Tibial nerve (tissue), 4 donors: Measurements from ENCODE around the gene ATP8A1. TPM values are rescaled to one million over a fixed set of nuclear protein-coding genes. Genes with fewer than 3 reads are reported as not detected.

Experiments
- DNase-seq, 2 donors: peaks; one replicate each; pipeline ENCODE4 v3.0.0-alpha.2; 2019; ENCODE audit warnings: low spot score in 2 of 2
- H3K27ac ChIP-seq, 4 donors: fragments of 200-600 bp; sonication (generic) in 3 of 4; one replicate each; pipeline ENCODE4 v1.5.1; 2017 to 2019; ENCODE audit warnings: mild to moderate bottlenecking in 1 of 4
- H3K27me3 ChIP-seq, 2 donors: fragments of 200-600 bp; sonication (generic) in 1 of 2; one replicate each; pipeline versions ENCODE4 v1.5.1 to v1.6.0; 2017 to 2019
- H3K36me3 ChIP-seq, 3 donors: fragments of 200-600 bp; sonication (generic); one replicate each; pipeline ENCODE4 v1.5.1; 2018 to 2019
- H3K4me1 ChIP-seq, 4 donors: fragments of 200-600 bp; sonication (generic) in 3 of 4; one replicate each; pipeline ENCODE4 v1.5.1; 2017 to 2019
- H3K4me3 ChIP-seq, 4 donors: fragments of 200-600 bp; sonication (generic) in 3 of 4; one replicate each; pipeline ENCODE4 v1.5.1; 2017 to 2019; ENCODE audit warnings: mild to moderate bottlenecking in 1 of 4, moderate library complexity in 1 of 4
- H3K9me3 ChIP-seq, 4 donors: fragments of 200-600 bp; sonication (generic) in 3 of 4; one replicate each; pipeline ENCODE4 v1.5.1; 2017 to 2019
- EP300 ChIP-seq, 2 donors: sonication (generic); formaldehyde crosslinking; IDR thresholded peaks; one replicate each; pipeline ENCODE4 v1.6.1; 2017; ENCODE audit warnings: antibody characterized with exemption in 2 of 2, mild to moderate bottlenecking in 1 of 2
- POLR2A ChIP-seq, 2 donors: fragments of 450-650 bp; IDR thresholded peaks; one replicate each; pipeline ENCODE4 v1.6.1; 2017; ENCODE audit warnings: antibody characterized with exemption in 2 of 2, mild to moderate bottlenecking in 2 of 2, moderate library complexity in 2 of 2
- WGBS, 2 donors: methylation state at CpG; one replicate each; pipeline ENCODE4 v1.1.5; 2018; 5-methylcytosine and 5-hydroxymethylcytosine counted together
- total RNA-seq, 4 donors: library from RNA; depleted of rRNA; stranded (reverse); fragments of >200 nt; gene quantifications; one replicate each; pipeline ENCODE4 v1.1.0, GENCODE V29; 2016
- TF ChIP-seq, protein P1 (sequence below), 5 experiments: fragments of 200-600 bp in 3 of 5; fragments of 450-650 bp in 2 of 5; sonication (generic) in 3 of 5; IDR thresholded peaks; one replicate each; pipeline ENCODE4 v1.5.1; 2016 to 2019; ENCODE audit warnings: antibody characterized with exemption in 5 of 5, mild to moderate bottlenecking in 3 of 5, moderate library complexity in 2 of 5

ATP8A1 gene
- total RNA-seq, 4 donors from 2014 or later: 57.9 to 79.7 (median 64.9) TPM

DNA sequence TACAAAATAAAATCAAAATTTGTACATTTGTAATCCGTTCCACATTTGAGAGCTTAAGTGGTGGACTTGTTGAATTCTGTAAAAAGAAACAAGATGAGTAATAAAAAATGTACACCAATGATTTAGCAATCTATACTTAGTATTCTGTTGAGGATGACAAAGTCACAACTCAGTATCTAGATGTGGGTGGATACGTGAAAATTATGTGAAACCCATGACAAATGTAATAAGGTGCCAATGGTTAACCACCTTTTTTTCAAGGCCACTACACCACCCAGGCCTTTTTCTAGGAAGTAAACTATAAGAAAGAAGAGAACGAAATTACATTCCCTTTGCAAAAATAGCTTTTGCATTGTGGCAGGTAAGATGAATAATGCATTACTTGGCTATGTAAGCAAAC is 77.0 kb downstream of the ATP8A1 start:
- Histone ChIP-seq H3K27me3 (no peaks in the 10 kb centered on the region), H3K36me3 (peaks cover 0 to 33% (median 0%) of the 10 kb centered on the region in 3 donors), H3K27ac (no peak overlapping the region), H3K9me3 (no peaks in the 10 kb centered on the region), H3K4me3 (no peak overlapping the region), H3K4me1 (no peaks in the 10 kb centered on the region)
- TF ChIP-seq, protein P1, sequence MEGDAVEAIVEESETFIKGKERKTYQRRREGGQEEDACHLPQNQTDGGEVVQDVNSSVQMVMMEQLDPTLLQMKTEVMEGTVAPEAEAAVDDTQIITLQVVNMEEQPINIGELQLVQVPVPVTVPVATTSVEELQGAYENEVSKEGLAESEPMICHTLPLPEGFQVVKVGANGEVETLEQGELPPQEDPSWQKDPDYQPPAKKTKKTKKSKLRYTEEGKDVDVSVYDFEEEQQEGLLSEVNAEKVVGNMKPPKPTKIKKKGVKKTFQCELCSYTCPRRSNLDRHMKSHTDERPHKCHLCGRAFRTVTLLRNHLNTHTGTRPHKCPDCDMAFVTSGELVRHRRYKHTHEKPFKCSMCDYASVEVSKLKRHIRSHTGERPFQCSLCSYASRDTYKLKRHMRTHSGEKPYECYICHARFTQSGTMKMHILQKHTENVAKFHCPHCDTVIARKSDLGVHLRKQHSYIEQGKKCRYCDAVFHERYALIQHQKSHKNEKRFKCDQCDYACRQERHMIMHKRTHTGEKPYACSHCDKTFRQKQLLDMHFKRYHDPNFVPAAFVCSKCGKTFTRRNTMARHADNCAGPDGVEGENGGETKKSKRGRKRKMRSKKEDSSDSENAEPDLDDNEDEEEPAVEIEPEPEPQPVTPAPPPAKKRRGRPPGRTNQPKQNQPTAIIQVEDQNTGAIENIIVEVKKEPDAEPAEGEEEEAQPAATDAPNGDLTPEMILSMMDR (IDR thresholded peaks at IDR 0.05): no peak
- no peak for TF ChIP-seq EP300 (IDR thresholded peaks at IDR 0.05)
- no peak for TF ChIP-seq POLR2A (IDR thresholded peaks at IDR 0.05)
- DNase-seq: no peak
- WGBS, 2 donors: 87 to 90% methylated on average over 3 of the region's 3 CpGs

DNA sequence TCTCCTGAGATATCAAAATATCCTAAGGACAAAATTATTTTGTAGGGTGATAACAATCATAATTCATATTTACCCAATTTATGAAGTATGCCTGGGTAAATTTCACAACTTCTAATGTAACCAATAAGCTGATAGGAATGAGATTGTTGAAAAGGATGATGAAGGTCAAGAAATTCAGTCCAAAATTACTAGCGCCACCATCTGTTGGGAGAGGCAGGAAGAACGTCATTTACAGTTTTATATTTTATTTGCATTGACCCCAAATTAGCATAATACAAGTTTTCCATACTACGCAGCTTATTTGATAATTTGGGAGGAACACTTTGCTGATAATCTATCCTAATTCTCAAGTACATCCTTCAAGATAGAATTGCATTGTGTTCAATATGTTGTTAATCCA is 78.7 kb downstream of the ATP8A1 start:
- H3K27me3 ChIP-seq: no peaks in the 10 kb centered on the region
- no peak overlapping the region for H3K27ac ChIP-seq
- no peak overlapping the region for H3K4me3 ChIP-seq
- WGBS, 2 donors: 88 to 91% methylated on average over 3 of the region's 3 CpGs
- no peak for DNase-seq
- peaks cover 0 to 27% (median 0%) of the 10 kb centered on the region in 3 donors for H3K36me3 ChIP-seq
- no peaks in the 10 kb centered on the region for H3K9me3 ChIP-seq
- no peaks in the 10 kb centered on the region for H3K4me1 ChIP-seq
- no peak for TF ChIP-seq EP300 (IDR thresholded peaks at IDR 0.05)
- TF ChIP-seq, protein P1 (IDR thresholded peaks at IDR 0.05): no peak
- TF ChIP-seq POLR2A (IDR thresholded peaks at IDR 0.05): no peak

DNA sequence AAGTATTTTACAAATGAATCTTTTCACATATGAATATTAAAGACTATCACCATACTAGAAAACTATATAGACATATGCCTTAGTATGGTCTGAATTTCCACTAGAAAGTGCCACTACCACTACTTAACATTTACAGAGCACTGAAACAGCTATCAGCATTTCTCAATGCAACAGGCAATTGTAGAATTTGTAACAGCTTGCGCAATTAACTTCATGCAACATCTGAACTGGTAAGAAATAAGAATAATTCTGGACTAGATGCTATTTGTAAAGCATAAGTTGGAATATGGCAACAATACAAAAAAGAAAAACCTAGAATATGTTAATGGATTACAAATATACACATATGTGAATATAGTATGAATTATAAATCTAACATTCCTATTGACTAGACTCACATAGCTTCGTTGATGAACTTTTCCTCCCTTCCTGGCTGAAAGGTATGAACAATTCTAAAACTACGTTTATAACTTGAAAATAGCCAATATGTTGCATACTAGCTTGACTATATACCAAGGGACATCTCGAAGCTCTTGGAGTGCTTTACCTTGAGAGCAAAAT is 82.0 kb downstream of the ATP8A1 start:
- peaks cover 0 to 2% (median 0%) of the 10 kb centered on the region in 3 donors for H3K36me3 ChIP-seq
- H3K9me3 ChIP-seq: no peaks in the 10 kb centered on the region
- no peak overlapping the region for H3K4me3 ChIP-seq
- no peaks in the 10 kb centered on the region for H3K27me3 ChIP-seq
- peaks cover 0 to 6% (median 2%) of the 10 kb centered on the region in 4 donors for H3K4me1 ChIP-seq
- TF ChIP-seq EP300 (IDR thresholded peaks at IDR 0.05): no peak
- TF ChIP-seq POLR2A (IDR thresholded peaks at IDR 0.05): no peak
- TF ChIP-seq, protein P1 (IDR thresholded peaks at IDR 0.05): no peak
- WGBS, 2 donors: 94% methylated on average over 4 of the region's 4 CpGs
- H3K27ac ChIP-seq: no peak overlapping the region
- no peak for DNase-seq

DNA sequence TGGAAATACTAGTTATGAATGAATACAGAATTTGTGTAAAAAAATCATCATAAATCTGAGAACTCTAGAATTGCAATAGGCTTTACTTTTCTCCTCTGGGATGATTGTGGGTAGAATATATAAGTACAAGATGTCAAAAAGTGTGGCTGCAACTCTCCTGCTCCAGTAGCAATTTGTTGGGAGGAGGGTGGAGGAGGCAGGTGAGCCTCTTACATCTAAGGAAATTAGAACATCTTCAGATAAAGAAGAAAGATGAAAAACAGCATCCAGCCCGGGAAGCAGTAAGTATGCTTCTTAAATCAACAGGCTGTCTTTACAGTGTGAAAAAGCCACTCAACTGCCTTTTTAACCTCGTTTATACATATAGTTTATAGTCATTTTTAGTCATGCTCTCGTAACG is 83.7 kb downstream of the ATP8A1 start:
- H3K9me3 ChIP-seq: no peaks in the 10 kb centered on the region

DNA sequence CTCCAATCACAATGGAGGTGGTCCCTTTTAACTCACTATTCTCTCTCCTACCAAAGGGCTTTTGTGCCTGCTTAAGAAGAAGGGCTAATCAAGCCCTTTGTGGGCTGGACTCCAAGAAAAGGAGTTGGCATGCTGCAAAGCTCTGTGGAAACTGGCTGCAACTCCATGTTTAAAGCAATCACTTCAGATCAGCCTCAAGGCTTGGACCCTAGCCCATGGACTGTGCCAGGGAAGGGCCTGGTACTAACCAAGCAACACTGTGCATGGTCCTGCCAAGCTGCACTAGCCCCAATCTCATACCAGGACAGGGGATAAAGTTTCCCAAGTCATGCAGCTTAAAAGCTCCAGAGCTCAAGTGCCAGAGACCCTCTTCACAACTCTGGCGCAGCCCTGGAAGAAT is 86.7 kb downstream of the ATP8A1 start:
- no peak for DNase-seq
- peaks cover 0 to 15% (median 2%) of the 10 kb centered on the region in 4 donors for H3K4me1 ChIP-seq
- no peaks in the 10 kb centered on the region for H3K27me3 ChIP-seq
- H3K9me3 ChIP-seq: no peaks in the 10 kb centered on the region
- peak overlapping the region in 1 of 4 donors; percentile 4 for H3K27ac ChIP-seq
- TF ChIP-seq EP300 (IDR thresholded peaks at IDR 0.05) (no peak), POLR2A (IDR thresholded peaks at IDR 0.05) (no peak)
- TF ChIP-seq, protein P1 (IDR thresholded peaks at IDR 0.05): no peak
- H3K4me3 ChIP-seq: no peak overlapping the region
- 87 to 100% methylated on average over 1 of the region's 1 CpG for WGBS, 2 donors
- H3K36me3 ChIP-seq: no peaks in the 10 kb centered on the region

More for the DNA sequence above, 83.7 kb downstream of the ATP8A1 start:
- DNase-seq: no peak
- 91 to 92% methylated on average over 4 of the region's 4 CpGs for WGBS, 2 donors
- Histone ChIP-seq H3K4me1 (peaks cover 0 to 15% (median 2%) of the 10 kb centered on the region in 4 donors), H3K4me3 (no peak overlapping the region), H3K27ac (no peak overlapping the region), H3K27me3 (no peaks in the 10 kb centered on the region), H3K36me3 (no peaks in the 10 kb centered on the region)
- no peak for TF ChIP-seq EP300 (IDR thresholded peaks at IDR 0.05)
